Mucosa of stomach (tissue), 1 donor: ENCODE measurements around the gene CTXN2.
A peak's percentile ranks its signal among the peaks of the same experiment; 100 is the strongest.

Source experiments
- H3K27me3 ChIP-seq: one replicate; pipeline ENCODE4 v1.7.0; 2013; ENCODE audit warnings: mild to moderate bottlenecking, low read length; ENCODE audit not compliant: control insufficient read depth, insufficient read depth
- H3K36me3 ChIP-seq: one replicate; pipeline ENCODE4 v1.7.0; 2013; ENCODE audit warnings: low read length; ENCODE audit not compliant: control insufficient read depth, insufficient read depth
- H3K4me1 ChIP-seq: one replicate; pipeline ENCODE4 v1.7.0; 2013; ENCODE audit warnings: mild to moderate bottlenecking, low read length; ENCODE audit not compliant: control insufficient read depth, insufficient read depth
- H3K4me3 ChIP-seq: one replicate; pipeline ENCODE4 v1.7.0; 2013; ENCODE audit warnings: low read length
- H3K9ac ChIP-seq: one replicate; pipeline ENCODE4 v1.7.0; 2013; ENCODE audit warnings: mild to moderate bottlenecking, low read length, moderate library complexity
- H3K9me3 ChIP-seq: one replicate; pipeline ENCODE4 v1.7.0; 2013; ENCODE audit warnings: mild to moderate bottlenecking, low read length, moderate library complexity; ENCODE audit not compliant: control insufficient read depth
- donor health status: Pancreatic carcinoma.

Gene CTXN2

GRCh38 chr15:48177766-48178647 lies 13.5 kb upstream of the CTXN2 start, which contains the start of gene MYEF2:
TSS of gene MYEF2 (minus strand) at chr15:48178295. CDS start at chr15:48178237, 58 bp downstream.
- no peaks in the 10 kb centered on the region for H3K4me1 ChIP-seq
- H3K9ac ChIP-seq = peak within 1 kb of the TSS; percentile 68
- no peaks in the 10 kb centered on the region for H3K9me3 ChIP-seq
- no peaks in the 10 kb centered on the region for H3K27me3 ChIP-seq
- H3K4me3 ChIP-seq = peak within 1 kb of the TSS; percentile 56
- no peaks in the 10 kb centered on the region for H3K36me3 ChIP-seq

- Histone ChIP-seq H3K9ac (peak overlapping the region; percentile 68), H3K27me3 (no peaks in the 10 kb centered on the region), H3K4me3 (no peak overlapping the region)
Observed at GRCh38 chr15:48178648-48178931, 12.9 kb upstream of the CTXN2 start.

GRCh38 chr15:48182749-48183148 lies 8.7 kb upstream of the CTXN2 start:
- Histone ChIP-seq H3K27me3 (no peaks in the 10 kb centered on the region), H3K4me3 (no peak overlapping the region), H3K9ac (no peak overlapping the region), H3K4me1 (no peaks in the 10 kb centered on the region), H3K9me3 (no peaks in the 10 kb centered on the region), H3K36me3 (no peaks in the 10 kb centered on the region)

More at GRCh38 chr15:48178648-48178931, 12.9 kb upstream of the CTXN2 start:
- Histone ChIP-seq H3K9me3 (no peaks in the 10 kb centered on the region), H3K36me3 (no peaks in the 10 kb centered on the region), H3K4me1 (no peaks in the 10 kb centered on the region)

GRCh38 chr15:48185529-48185928 lies 5.9 kb upstream of the CTXN2 start:
- H3K4me1 ChIP-seq = no peaks in the 10 kb centered on the region
- H3K9ac ChIP-seq = no peak overlapping the region
- no peaks in the 10 kb centered on the region for H3K27me3 ChIP-seq
- H3K36me3 ChIP-seq = no peaks in the 10 kb centered on the region
- no peaks in the 10 kb centered on the region for H3K9me3 ChIP-seq
- H3K4me3 ChIP-seq = no peak overlapping the region

- H3K4me3 ChIP-seq = no peak overlapping the region
- H3K9ac ChIP-seq = no peak overlapping the region
Observed at GRCh38 chr15:48186271-48186670, 5.2 kb upstream of the CTXN2 start.

GRCh38 chr15:48190932-48191573 lies 412 bp upstream of the CTXN2 start:
- no peak overlapping the region for H3K4me3 ChIP-seq

More at GRCh38 chr15:48186271-48186670, 5.2 kb upstream of the CTXN2 start:
- Histone ChIP-seq H3K36me3 (no peaks in the 10 kb centered on the region), H3K4me1 (no peaks in the 10 kb centered on the region), H3K9me3 (no peaks in the 10 kb centered on the region), H3K27me3 (no peaks in the 10 kb centered on the region)

GRCh38 chr15:48202068-48202467 lies 10.6 kb downstream of the CTXN2 start:
- Histone ChIP-seq H3K4me1 (no peaks in the 10 kb centered on the region), H3K27me3 (no peaks in the 10 kb centered on the region), H3K9me3 (no peaks in the 10 kb centered on the region), H3K4me3 (no peak overlapping the region), H3K36me3 (no peaks in the 10 kb centered on the region), H3K9ac (no peak overlapping the region)

More at GRCh38 chr15:48190932-48191573, 412 bp upstream of the CTXN2 start:
- H3K9me3 ChIP-seq = no peaks in the 10 kb centered on the region
- H3K36me3 ChIP-seq = no peaks in the 10 kb centered on the region
- H3K9ac ChIP-seq = no peak overlapping the region
- no peaks in the 10 kb centered on the region for H3K27me3 ChIP-seq
- H3K4me1 ChIP-seq = no peaks in the 10 kb centered on the region

GRCh38 chr15:48205981-48206380 lies 14.5 kb downstream of the CTXN2 start, which contains the start of gene SLC12A1:
TSS of gene SLC12A1 (plus strand) at chr15:48206302. CDS start at chr15:48207720, 1,418 bp downstream.
- no peaks in the 10 kb centered on the region for H3K36me3 ChIP-seq
- H3K4me1 ChIP-seq = no peaks in the 10 kb centered on the region
- no peak within 1 kb of the TSS for H3K9ac ChIP-seq
- H3K9me3 ChIP-seq = no peaks in the 10 kb centered on the region
- no peak within 1 kb of the TSS for H3K4me3 ChIP-seq
- H3K27me3 ChIP-seq = no peaks in the 10 kb centered on the region

GRCh38 chr15:48221261-48221660 lies 29.8 kb downstream of the CTXN2 start:
- Histone ChIP-seq H3K4me1 (no peaks in the 10 kb centered on the region), H3K4me3 (no peak overlapping the region), H3K36me3 (no peaks in the 10 kb centered on the region), H3K9ac (no peak overlapping the region), H3K9me3 (no peaks in the 10 kb centered on the region), H3K27me3 (no peaks in the 10 kb centered on the region)

GRCh38 chr15:48221885-48222284 lies 30.4 kb downstream of the CTXN2 start:
- no peak overlapping the region for H3K9ac ChIP-seq
- no peaks in the 10 kb centered on the region for H3K27me3 ChIP-seq
- no peaks in the 10 kb centered on the region for H3K4me1 ChIP-seq
- no peaks in the 10 kb centered on the region for H3K9me3 ChIP-seq
- no peak overlapping the region for H3K4me3 ChIP-seq
- H3K36me3 ChIP-seq = no peaks in the 10 kb centered on the region

- Histone ChIP-seq H3K9me3 (no peaks in the 10 kb centered on the region), H3K27me3 (no peaks in the 10 kb centered on the region), H3K4me1 (no peaks in the 10 kb centered on the region), H3K36me3 (no peaks in the 10 kb centered on the region), H3K4me3 (no peak overlapping the region), H3K9ac (no peak overlapping the region)
Observed at GRCh38 chr15:48222627-48223026, 31.2 kb downstream of the CTXN2 start.

- H3K36me3 ChIP-seq = no peaks in the 10 kb centered on the region
- H3K4me3 ChIP-seq = no peak overlapping the region
- no peaks in the 10 kb centered on the region for H3K27me3 ChIP-seq
- no peak overlapping the region for H3K9ac ChIP-seq
- no peaks in the 10 kb centered on the region for H3K4me1 ChIP-seq
- no peaks in the 10 kb centered on the region for H3K9me3 ChIP-seq
Observed at GRCh38 chr15:48225771-48226170, 34.3 kb downstream of the CTXN2 start.
